ENCODE measurements around the gene TTLL5. TPM values are rescaled to one million over a fixed set of nuclear protein-coding genes. Genes with fewer than 3 reads are reported as not detected.

The TTLL5 gene
- polyA plus RNA-seq, 3 donors, result 4.2 to 7.2 (median 4.7) TPM

- TF ChIP-seq CTCF (IDR thresholded peaks at IDR 0.05), result no peak
- DNase-seq, result no peak
- no peaks in the 10 kb centered on the region for H3K9me3 ChIP-seq (replicated peaks in 1 of 2; ENCODE audit: control insufficient read depth in 1 of 2, insufficient read depth in 1 of 2, low read length in 2 of 2)
- intact Hi-C loops (cut with micrococcal nuclease), result no loop called here
- H4K20me1 ChIP-seq (ENCODE audit: insufficient read depth, low read length), result peaks cover 41% of the 10 kb centered on the region
- H3K4me2 ChIP-seq (replicated peaks; ENCODE audit: extremely low read depth, low read length, poor library complexity, severe bottlenecking), result no peak overlapping the region
- WGBS (ENCODE audit: insufficient coverage), result 95% methylated on average over 2 of the region's 3 CpGs
- no peak overlapping the region for H3K27ac ChIP-seq (ENCODE audit: low read depth in 1 of 2, low read length in 2 of 2)
- H3K4me1 ChIP-seq (ENCODE audit: control insufficient read depth in 1 of 2, insufficient read depth in 2 of 2, low read length in 2 of 2), result no peaks in the 10 kb centered on the region
- no peaks in the 10 kb centered on the region for H3K79me2 ChIP-seq (ENCODE audit: insufficient read depth, low read length)
- H3K36me3 ChIP-seq (replicated peaks in 1 of 2; ENCODE audit: control insufficient read depth in 1 of 2, insufficient read depth in 2 of 2, low read length in 2 of 2), result peaks cover 0 to 29% of the 10 kb centered on the region in 2 donors
- no peak overlapping the region for H3K4me3 Mint-ChIP-seq
- H3K9me3 Mint-ChIP-seq, result no peaks in the 10 kb centered on the region
- no peak overlapping the region for H3K27ac Mint-ChIP-seq
- no peaks in the 10 kb centered on the region for H3K27me3 Mint-ChIP-seq (ENCODE audit: low read depth in 3 of 3)
- H3K4me3 ChIP-seq (replicated peaks in 1 of 3; ENCODE audit: low read depth in 2 of 3, low read length in 3 of 3), result no peak overlapping the region
- H3K9ac ChIP-seq (ENCODE audit: insufficient read depth, low read length, poor library complexity, severe bottlenecking), result no peak overlapping the region
- no peaks in the 10 kb centered on the region for H3K27me3 ChIP-seq (ENCODE audit: control insufficient read depth in 2 of 2, insufficient read depth in 2 of 2, low read length in 2 of 2)
- no peak overlapping the region for H2AFZ ChIP-seq (ENCODE audit: insufficient read depth, low read depth, low read length, poor library complexity, severe bottlenecking)
- H3K4me1 Mint-ChIP-seq, result peaks cover 2% of the 10 kb centered on the region
- peaks cover 33 to 55% of the 10 kb centered on the region in 2 donors for H3K36me3 Mint-ChIP-seq
Observed at GRCh38 chr14:75628816-75629215, 32.2 kb upstream of the TTLL5 start.

GRCh38 chr14:75630695-75631452 lies 30.2 kb upstream of the TTLL5 start:
- Histone ChIP-seq H4K20me1 (ENCODE audit: insufficient read depth, low read length) (peaks cover 46% of the 10 kb centered on the region), H3K27me3 (ENCODE audit: control insufficient read depth in 2 of 2, insufficient read depth in 2 of 2, low read length in 2 of 2) (no peaks in the 10 kb centered on the region), H3K36me3 (replicated peaks in 1 of 2; ENCODE audit: control insufficient read depth in 1 of 2, insufficient read depth in 2 of 2, low read length in 2 of 2) (peaks cover 0 to 29% of the 10 kb centered on the region in 2 donors), H3K27ac (ENCODE audit: low read depth in 1 of 2, low read length in 2 of 2) (no peak overlapping the region), H2AFZ (ENCODE audit: insufficient read depth, low read depth, low read length, poor library complexity, severe bottlenecking) (no peak overlapping the region), H3K4me3 (replicated peaks in 1 of 3; ENCODE audit: low read depth in 2 of 3, low read length in 3 of 3) (no peak overlapping the region), H3K4me2 (replicated peaks; ENCODE audit: extremely low read depth, low read length, poor library complexity, severe bottlenecking) (no peak overlapping the region), H3K9me3 (replicated peaks in 1 of 2; ENCODE audit: control insufficient read depth in 1 of 2, insufficient read depth in 1 of 2, low read length in 2 of 2) (no peaks in the 10 kb centered on the region), H3K4me1 (ENCODE audit: control insufficient read depth in 1 of 2, insufficient read depth in 2 of 2, low read length in 2 of 2) (no peaks in the 10 kb centered on the region), H3K79me2 (ENCODE audit: insufficient read depth, low read length) (no peaks in the 10 kb centered on the region), H3K9ac (ENCODE audit: insufficient read depth, low read length, poor library complexity, severe bottlenecking) (no peak overlapping the region)
- H3K36me3 Mint-ChIP-seq, result peaks cover 32 to 54% of the 10 kb centered on the region in 2 donors
- 69% methylated on average over 3 of the region's 6 CpGs for WGBS (ENCODE audit: insufficient coverage)
- intact Hi-C loops (cut with micrococcal nuclease), result no loop called here
- H3K4me3 Mint-ChIP-seq, result no peak overlapping the region
- no peak overlapping the region for H3K27ac Mint-ChIP-seq
- no peak for TF ChIP-seq CTCF (IDR thresholded peaks at IDR 0.05)
- no peak for DNase-seq
- H3K27me3 Mint-ChIP-seq (ENCODE audit: low read depth in 3 of 3), result no peaks in the 10 kb centered on the region
- no peaks in the 10 kb centered on the region for H3K4me1 Mint-ChIP-seq
- H3K9me3 Mint-ChIP-seq, result no peaks in the 10 kb centered on the region

All from CD14-positive monocyte (primary cell).